Common myeloid progenitor, CD34-positive (primary cell): ENCODE data around the gene RAB11FIP3.

Experiments used
- CTCF ChIA-PET: fragments of 350-600 bp; sonication (Branson Sonifier 250); formaldehyde crosslinking; loops from one replicate; lab custom pipeline; 2021; ENCODE audit warnings: antibody characterized with exemption; lab: Charles Lee
- POLR2A ChIA-PET: fragments of 350-600 bp; sonication (Branson Sonifier 250); formaldehyde crosslinking; loops from one replicate; lab custom pipeline; 2021; ENCODE audit warnings: antibody characterized with exemption; lab: Charles Lee
- DNase-seq, 3 donors: peaks; one replicate each; pipeline versions ENCODE4 v3.0.0 to v3.0.0-alpha.2; 2013
- H3K27ac ChIP-seq, 2 experiments: 1 replicate in 1 of 2; 2 replicates in 1 of 2; pipeline ENCODE4 v1.7.0; 2013; ENCODE audit warnings: inconsistent platforms in 2 of 2, low read length in 2 of 2, mild to moderate bottlenecking in 2 of 2, low read depth in 1 of 2, moderate library complexity in 1 of 2; ENCODE audit not compliant: severe bottlenecking in 2 of 2, insufficient read depth in 1 of 2, poor library complexity in 1 of 2
- H3K27me3 ChIP-seq, 5 experiments: replicated peaks in 2 of 5; 1 replicate in 3 of 5; 2 replicates in 2 of 5; pipeline versions ENCODE4 v1.6.1 to v1.7.0; 2013; ENCODE audit warnings: low read length in 4 of 5, mild to moderate bottlenecking in 2 of 5, moderate library complexity in 2 of 5, inconsistent platforms in 1 of 5; ENCODE audit not compliant: insufficient read depth in 5 of 5, control insufficient read depth in 4 of 5
- H3K36me3 ChIP-seq, 4 experiments: 1 replicate in 2 of 4; 2 replicates in 2 of 4; pipeline versions ENCODE4 v1.6.1 to v1.7.0; 2013; ENCODE audit warnings: low read length in 3 of 4, control low read depth in 1 of 4, mild to moderate bottlenecking in 1 of 4; ENCODE audit not compliant: control insufficient read depth in 4 of 4, insufficient read depth in 4 of 4
- H3K4me1 ChIP-seq, 4 experiments: 1 replicate in 3 of 4; 2 replicates in 1 of 4; pipeline versions ENCODE4 v1.6.1 to v1.7.1; 2013; ENCODE audit warnings: low read length in 3 of 4, mild to moderate bottlenecking in 3 of 4, control low read depth in 1 of 4, inconsistent platforms in 1 of 4, moderate library complexity in 1 of 4; ENCODE audit not compliant: control insufficient read depth in 4 of 4, insufficient read depth in 4 of 4; ENCODE audit errors: control extremely low read depth in 1 of 4
- H3K4me3 ChIP-seq, 7 experiments: 1 replicate in 4 of 7; 2 replicates in 3 of 7; pipeline versions ENCODE4 v1.5.1 to v1.7.0; 2013; ENCODE audit warnings: mild to moderate bottlenecking in 7 of 7, low read length in 6 of 7, moderate library complexity in 6 of 7, inconsistent platforms in 2 of 7, low read depth in 2 of 7, control low read depth in 1 of 7; ENCODE audit not compliant: insufficient read depth in 4 of 7, control insufficient read depth in 1 of 7; ENCODE audit errors: extremely low read depth in 1 of 7
- H3K9me3 ChIP-seq, 5 experiments: 1 replicate in 4 of 5; 2 replicates in 1 of 5; pipeline versions ENCODE4 v1.6.1 to v1.7.1; 2013; ENCODE audit warnings: low read length in 4 of 5, mild to moderate bottlenecking in 2 of 5, inconsistent platforms in 1 of 5, low read depth in 1 of 5, moderate library complexity in 1 of 5; ENCODE audit not compliant: control insufficient read depth in 4 of 5, insufficient read depth in 2 of 5; ENCODE audit errors: control extremely low read depth in 1 of 5
- WGBS: methylation state at CpG from one replicate; pipeline ENCODE4 v1.1.5; 2013; ENCODE audit not compliant: insufficient coverage; 5-methylcytosine and 5-hydroxymethylcytosine counted together

The RAB11FIP3 gene

GRCh38 chr16:455453-455852 is 30.0 kb downstream of the RAB11FIP3 start:
- H3K27ac ChIP-seq, result no peak overlapping the region
- POLR2A ChIA-PET, result interaction anchor here (0.6 kb wide), 1 partner anchor 126 kb away, joined by 3 read pairs; no protein-coding TSS in a partner anchor
- H3K4me1 ChIP-seq, result peaks cover 0 to 8% (median under 1%) of the 10 kb centered on the region in 4 experiments
- H3K27me3 ChIP-seq, result no peaks in the 10 kb centered on the region
- peaks cover 0 to 2% (median 0%) of the 10 kb centered on the region in 4 experiments for H3K36me3 ChIP-seq
- H3K4me3 ChIP-seq, result no peak overlapping the region
- no peaks in the 10 kb centered on the region for H3K9me3 ChIP-seq
- no peak for DNase-seq
- WGBS, result 100% methylated on average over 8 of the region's 12 CpGs
- CTCF ChIA-PET, result no interaction called here

- Histone ChIP-seq H3K4me1 (peaks cover 0 to 8% (median under 1%) of the 10 kb centered on the region in 4 experiments), H3K36me3 (peaks cover 2 to 9% (median 8%) of the 10 kb centered on the region in 4 experiments), H3K9me3 (no peaks in the 10 kb centered on the region), H3K4me3 (no peak overlapping the region), H3K27ac (peak overlapping the region; percentile 43 to 59), H3K27me3 (no peaks in the 10 kb centered on the region)
- no peak for DNase-seq
- ChIA-PET CTCF (no interaction called here), POLR2A (no interaction called here)
- 98% methylated on average over 7 of the region's 11 CpGs for WGBS
These were observed 31.5 kb downstream of the RAB11FIP3 start for GRCh38 chr16:456891-457483.

GRCh38 chr16:457732-458400 is 32.4 kb downstream of the RAB11FIP3 start:
- H3K27me3 ChIP-seq, result no peaks in the 10 kb centered on the region
- no peak overlapping the region for H3K4me3 ChIP-seq
- H3K4me1 ChIP-seq, result peaks cover 0 to 8% (median under 1%) of the 10 kb centered on the region in 4 experiments
- no peaks in the 10 kb centered on the region for H3K9me3 ChIP-seq
- WGBS, result 69% methylated on average over 12 of the region's 14 CpGs
- ChIA-PET CTCF (interaction anchor here (0.7 kb wide), 1 partner anchor 9 kb away, joined by 3 read pairs; no protein-coding TSS in a partner anchor), POLR2A (interaction anchor here (0.5 kb wide), 1 partner anchor 21 kb away, joined by 3 read pairs; no protein-coding TSS in a partner anchor)
- DNase-seq, result peak; percentile 14 to 66 (median 54)
- peaks cover 2 to 15% (median 10%) of the 10 kb centered on the region in 4 experiments for H3K36me3 ChIP-seq
- peak overlapping the region; percentile 43 to 59 for H3K27ac ChIP-seq

- ChIA-PET CTCF (interaction anchor here (0.6 kb wide), 1 partner anchor 26 kb away, joined by 3 read pairs; no protein-coding TSS in a partner anchor), POLR2A (no interaction called here)
- no peak overlapping the region for H3K4me3 ChIP-seq
- 100% methylated on average over 1 of the region's 7 CpGs for WGBS
- peaks cover 0 to 8% (median under 1%) of the 10 kb centered on the region in 4 experiments for H3K4me1 ChIP-seq
- no peaks in the 10 kb centered on the region for H3K9me3 ChIP-seq
- no peaks in the 10 kb centered on the region for H3K27me3 ChIP-seq
- H3K27ac ChIP-seq, result no peak overlapping the region
- DNase-seq, result no peak
- H3K36me3 ChIP-seq, result peaks cover 2 to 25% (median 11%) of the 10 kb centered on the region in 4 experiments
These were observed 34.3 kb downstream of the RAB11FIP3 start for GRCh38 chr16:459761-460160.

- WGBS, result 98% methylated on average over 19 of the region's 20 CpGs
- peaks cover 0 to 8% (median under 1%) of the 10 kb centered on the region in 4 experiments for H3K4me1 ChIP-seq
- no peaks in the 10 kb centered on the region for H3K27me3 ChIP-seq
- ChIA-PET CTCF (no interaction called here), POLR2A (no interaction called here)
- no peak overlapping the region for H3K27ac ChIP-seq
- DNase-seq, result no peak
- H3K9me3 ChIP-seq, result no peaks in the 10 kb centered on the region
- peaks cover 2 to 25% (median 11%) of the 10 kb centered on the region in 4 experiments for H3K36me3 ChIP-seq
- no peak overlapping the region for H3K4me3 ChIP-seq
These were observed 35.3 kb downstream of the RAB11FIP3 start for GRCh38 chr16:460787-461186.

- CTCF ChIA-PET, result no interaction called here
- Histone ChIP-seq H3K27ac (no peak overlapping the region), H3K27me3 (no peaks in the 10 kb centered on the region), H3K9me3 (no peaks in the 10 kb centered on the region), H3K4me1 (peaks cover 0 to 1% (median 0%) of the 10 kb centered on the region in 4 experiments), H3K4me3 (no peak overlapping the region), H3K36me3 (peaks cover 2 to 25% (median 11%) of the 10 kb centered on the region in 4 experiments)
- POLR2A ChIA-PET, result no interaction called here
- DNase-seq, result no peak
- 87% methylated on average over 11 of the region's 11 CpGs for WGBS
These were observed 37.6 kb downstream of the RAB11FIP3 start for GRCh38 chr16:463071-463470.

- no peaks in the 10 kb centered on the region for H3K27me3 ChIP-seq
- ChIA-PET CTCF (interaction anchor here (0.6 to 1.3 kb wide), 4 partner anchors 9 to 28 kb away, joined by 3 to 5 read pairs (median 3); no protein-coding TSS in a partner anchor), POLR2A (no interaction called here)
- no peak for DNase-seq
- H3K27ac ChIP-seq, result no peak overlapping the region
- H3K4me3 ChIP-seq, result no peak overlapping the region
- H3K9me3 ChIP-seq, result no peaks in the 10 kb centered on the region
- 98% methylated on average over 13 of the region's 13 CpGs for WGBS
- peaks cover 0 to 24% (median 6%) of the 10 kb centered on the region in 4 experiments for H3K36me3 ChIP-seq
- no peaks in the 10 kb centered on the region for H3K4me1 ChIP-seq
These were observed 41.2 kb downstream of the RAB11FIP3 start for GRCh38 chr16:466651-467050.
